Measurements from ENCODE around the gene ATXN7L3.

The ATXN7L3 gene

GRCh38 chr17:44206825-44207155, 7.1 kb upstream of the ATXN7L3 start:
- DNase-seq (ENCODE audit: low read depth), result no peak
- TF ChIP-seq CTCF (IDR thresholded peaks at IDR 0.05; ENCODE audit: insufficient read depth, low read depth, low read length, missing control alignments), result no peak
- H3K4me3 ChIP-seq (ENCODE audit: low read depth, low read length), result no peak overlapping the region

GRCh38 chr17:44205962-44206824, 6.5 kb upstream of the ATXN7L3 start:
- peak; percentile 2 for TF ChIP-seq CTCF (IDR thresholded peaks at IDR 0.05; ENCODE audit: insufficient read depth, low read depth, low read length, missing control alignments)
- no peak for DNase-seq (ENCODE audit: low read depth)
- no peak overlapping the region for H3K4me3 ChIP-seq (ENCODE audit: low read depth, low read length)

GRCh38 chr17:44204441-44204882, 4.8 kb upstream of the ATXN7L3 start:
- DNase-seq (ENCODE audit: low read depth), result no peak
- no peak overlapping the region for H3K4me3 ChIP-seq (ENCODE audit: low read depth, low read length)
- no peak for TF ChIP-seq CTCF (IDR thresholded peaks at IDR 0.05; ENCODE audit: insufficient read depth, low read depth, low read length, missing control alignments)

- DNase-seq (ENCODE audit: low read depth), result peak; percentile 86
These were observed 4.2 kb upstream of the ATXN7L3 start for GRCh38 chr17:44203731-44204440.

GRCh38 chr17:44202756-44203155, 3.1 kb upstream of the ATXN7L3 start:
- H3K4me3 ChIP-seq (ENCODE audit: low read depth, low read length), result no peak overlapping the region
- TF ChIP-seq CTCF (IDR thresholded peaks at IDR 0.05; ENCODE audit: insufficient read depth, low read depth, low read length, missing control alignments), result no peak
- DNase-seq (ENCODE audit: low read depth), result no peak

More at GRCh38 chr17:44203731-44204440, 4.2 kb upstream of the ATXN7L3 start:
- peak; percentile 77 for TF ChIP-seq CTCF (IDR thresholded peaks at IDR 0.05; ENCODE audit: insufficient read depth, low read depth, low read length, missing control alignments)
- H3K4me3 ChIP-seq (ENCODE audit: low read depth, low read length), result no peak overlapping the region

GRCh38 chr17:44200478-44201155, 933 bp upstream of the ATXN7L3 start:
- TF ChIP-seq CTCF (IDR thresholded peaks at IDR 0.05; ENCODE audit: insufficient read depth, low read depth, low read length, missing control alignments), result no peak
- peak overlapping the region; percentile 81 for H3K4me3 ChIP-seq (ENCODE audit: low read depth, low read length)
- DNase-seq (ENCODE audit: low read depth), result no peak
